ENCODE measurements around the gene SERPINA12. TPM values are rescaled to one million over a fixed set of nuclear protein-coding genes. Genes with fewer than 3 reads are reported as not detected.

The SERPINA12 gene
- total RNA-seq, 1 experiment from 2014 or later = not detected

GRCh38 chr14:94483729-94484275 lies 25.5 kb downstream of the SERPINA12 start:
- RAD21 ChIA-PET (ENCODE audit: low non-redundant PET in 1 of 2, low total read pairs in 2 of 2, uncharacterized antibody in 2 of 2, unreplicated experiment in 2 of 2) = no interaction called here

GRCh38 chr14:94483071-94483451 lies 26.2 kb downstream of the SERPINA12 start:
- no peak overlapping the region for H3K4me2 ChIP-seq (ENCODE audit: low read length)
- H3K9ac ChIP-seq (ENCODE audit: low read length) = no peak overlapping the region
- H3K36me3 ChIP-seq (ENCODE audit: control insufficient read depth in 1 of 2, insufficient read depth in 2 of 2, low read length in 2 of 2) = no peaks in the 10 kb centered on the region
- H3K9me3 ChIP-seq (ENCODE audit: control insufficient read depth in 1 of 2, insufficient read depth in 1 of 2, low read depth in 1 of 2, low read length in 2 of 2) = no peaks in the 10 kb centered on the region
- no peaks in the 10 kb centered on the region for H3K27me3 ChIP-seq (ENCODE audit: insufficient read depth, low read length)
- intact Hi-C loops (cut with micrococcal nuclease) = no loop called here
- peaks cover 0 to 13% of the 10 kb centered on the region in 2 experiments; a peak in 2 of 4 replicates for H3K4me1 ChIP-seq (ENCODE audit: control insufficient read depth in 1 of 2, insufficient read depth in 2 of 2, low read length in 2 of 2)
- ChIA-PET RAD21 (ENCODE audit: low non-redundant PET in 1 of 2, low total read pairs in 2 of 2, uncharacterized antibody in 2 of 2, unreplicated experiment in 2 of 2) (no interaction called here), POLR2A (no interaction called here), CTCF (no interaction called here)
- no peak for DNase-seq (ENCODE audit: low read depth, low spot score)
- no peak overlapping the region for H3K4me3 ChIP-seq (replicated peaks in 1 of 2; ENCODE audit: low read depth in 1 of 2, low read length in 2 of 2)
- H3K9me2 ChIP-seq (ENCODE audit: insufficient read depth) = no peaks in the 10 kb centered on the region
- no peak overlapping the region for H3K27ac ChIP-seq (ENCODE audit: low read depth, low read length)
- no peak overlapping the region for H2AFZ ChIP-seq (ENCODE audit: low read depth, low read length, poor library complexity, severe bottlenecking)
- ATAC-seq = no peak
- no peaks in the 10 kb centered on the region for H3K79me2 ChIP-seq (ENCODE audit: insufficient read depth, low read length)
- no TSS peak for BruUV-seq (replicated peaks)
- H4K20me1 ChIP-seq (ENCODE audit: insufficient read depth) = no peaks in the 10 kb centered on the region
- TF ChIP-seq MAX (IDR thresholded peaks at IDR 0.05) (no peak), CBX3 (IDR thresholded peaks at IDR 0.05; ENCODE audit: low read depth) (no peak), CEBPB (IDR thresholded peaks at IDR 0.05; ENCODE audit: low read depth) (no peak), JUND (IDR thresholded peaks at IDR 0.05) (no peak), SRF (IDR thresholded peaks at IDR 0.05; ENCODE audit: low read depth) (no peak), RAD21 (IDR thresholded peaks at IDR 0.05; ENCODE audit: low read depth) (no peak), SP1 (IDR thresholded peaks at IDR 0.05; ENCODE audit: low read depth) (no peak), FOSL1 (IDR thresholded peaks at IDR 0.05; ENCODE audit: low read depth) (no peak), ELF1 (IDR thresholded peaks at IDR 0.05; ENCODE audit: borderline replicate concordance, low read depth) (no peak), POLR2AphosphoS5 (IDR thresholded peaks at IDR 0.05; ENCODE audit: low read depth, low read length) (no peak)
- TF ChIP-seq, protein P1, sequence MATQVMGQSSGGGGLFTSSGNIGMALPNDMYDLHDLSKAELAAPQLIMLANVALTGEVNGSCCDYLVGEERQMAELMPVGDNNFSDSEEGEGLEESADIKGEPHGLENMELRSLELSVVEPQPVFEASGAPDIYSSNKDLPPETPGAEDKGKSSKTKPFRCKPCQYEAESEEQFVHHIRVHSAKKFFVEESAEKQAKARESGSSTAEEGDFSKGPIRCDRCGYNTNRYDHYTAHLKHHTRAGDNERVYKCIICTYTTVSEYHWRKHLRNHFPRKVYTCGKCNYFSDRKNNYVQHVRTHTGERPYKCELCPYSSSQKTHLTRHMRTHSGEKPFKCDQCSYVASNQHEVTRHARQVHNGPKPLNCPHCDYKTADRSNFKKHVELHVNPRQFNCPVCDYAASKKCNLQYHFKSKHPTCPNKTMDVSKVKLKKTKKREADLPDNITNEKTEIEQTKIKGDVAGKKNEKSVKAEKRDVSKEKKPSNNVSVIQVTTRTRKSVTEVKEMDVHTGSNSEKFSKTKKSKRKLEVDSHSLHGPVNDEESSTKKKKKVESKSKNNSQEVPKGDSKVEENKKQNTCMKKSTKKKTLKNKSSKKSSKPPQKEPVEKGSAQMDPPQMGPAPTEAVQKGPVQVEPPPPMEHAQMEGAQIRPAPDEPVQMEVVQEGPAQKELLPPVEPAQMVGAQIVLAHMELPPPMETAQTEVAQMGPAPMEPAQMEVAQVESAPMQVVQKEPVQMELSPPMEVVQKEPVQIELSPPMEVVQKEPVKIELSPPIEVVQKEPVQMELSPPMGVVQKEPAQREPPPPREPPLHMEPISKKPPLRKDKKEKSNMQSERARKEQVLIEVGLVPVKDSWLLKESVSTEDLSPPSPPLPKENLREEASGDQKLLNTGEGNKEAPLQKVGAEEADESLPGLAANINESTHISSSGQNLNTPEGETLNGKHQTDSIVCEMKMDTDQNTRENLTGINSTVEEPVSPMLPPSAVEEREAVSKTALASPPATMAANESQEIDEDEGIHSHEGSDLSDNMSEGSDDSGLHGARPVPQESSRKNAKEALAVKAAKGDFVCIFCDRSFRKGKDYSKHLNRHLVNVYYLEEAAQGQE (IDR thresholded peaks at IDR 0.05; ENCODE audit: low read depth) = no peak

More at GRCh38 chr14:94483729-94484275, 25.5 kb downstream of the SERPINA12 start:
- DNase-seq (ENCODE audit: low read depth, low spot score) (no peak), ATAC-seq (no peak)
- H4K20me1 ChIP-seq (ENCODE audit: insufficient read depth) = no peaks in the 10 kb centered on the region
- POLR2A ChIA-PET = no interaction called here
- no peak overlapping the region for H2AFZ ChIP-seq (ENCODE audit: low read depth, low read length, poor library complexity, severe bottlenecking)
- H3K4me2 ChIP-seq (ENCODE audit: low read length) = no peak overlapping the region
- H3K36me3 ChIP-seq (ENCODE audit: control insufficient read depth in 1 of 2, insufficient read depth in 2 of 2, low read length in 2 of 2) = no peaks in the 10 kb centered on the region
- TF ChIP-seq EGR1 (IDR thresholded peaks at IDR 0.05; ENCODE audit: low read depth) (no peak), TCF7L2 (IDR thresholded peaks at IDR 0.05; ENCODE audit: borderline replicate concordance, extremely low read depth, insufficient read depth, insufficient read length) (no peak), FOSL1 (IDR thresholded peaks at IDR 0.05; ENCODE audit: low read depth) (no peak), POLR2A (IDR thresholded peaks at IDR 0.05; ENCODE audit: borderline replicate concordance, extremely low read depth, insufficient read depth, insufficient read length) (no peak), CTCF (IDR thresholded peaks at IDR 0.05 in 2 of 3, conservative IDR thresholded peaks at IDR 0.05 in 1 of 3; ENCODE audit: borderline replicate concordance in 1 of 3, insufficient read depth in 1 of 3, low read depth in 2 of 3, low read length in 2 of 3) (no peak)
- CTCF ChIA-PET = no interaction called here
- no peak overlapping the region for H3K27ac ChIP-seq (ENCODE audit: low read depth, low read length)
- no TSS peak for BruUV-seq (replicated peaks)
- no peaks in the 10 kb centered on the region for H3K79me2 ChIP-seq (ENCODE audit: insufficient read depth, low read length)
- H3K9ac ChIP-seq (ENCODE audit: low read length) = no peak overlapping the region
- no peaks in the 10 kb centered on the region for H3K27me3 ChIP-seq (ENCODE audit: insufficient read depth, low read length)
- peaks cover 0 to 13% of the 10 kb centered on the region in 2 experiments; a peak in 2 of 4 replicates for H3K4me1 ChIP-seq (ENCODE audit: control insufficient read depth in 1 of 2, insufficient read depth in 2 of 2, low read length in 2 of 2)
- intact Hi-C loops (cut with micrococcal nuclease) = no loop called here
- H3K4me3 ChIP-seq (replicated peaks in 1 of 2; ENCODE audit: low read depth in 1 of 2, low read length in 2 of 2) = no peak overlapping the region
- no peaks in the 10 kb centered on the region for H3K9me3 ChIP-seq (ENCODE audit: control insufficient read depth in 1 of 2, insufficient read depth in 1 of 2, low read depth in 1 of 2, low read length in 2 of 2)
- H3K9me2 ChIP-seq (ENCODE audit: insufficient read depth) = no peaks in the 10 kb centered on the region

All from HCT116 (cell line).